Loucy (cell line): ENCODE results near the gene KCNJ1.

Experiments
- H2AFZ ChIP-seq: fragments of 200-600 bp; sonication (generic); 2 replicates; pipeline ENCODE4 v1.6.0; 2016; ENCODE audit warnings: antibody characterized with exemption, mild to moderate bottlenecking, low read length, moderate library complexity
- H3F3A ChIP-seq: fragments of 200-600 bp; 2 replicates; pipeline ENCODE4 v1.6.0; 2016; ENCODE audit warnings: antibody characterized with exemption, low read depth, mild to moderate bottlenecking
- H3K27me3 ChIP-seq: fragments of 200-600 bp; sonication (generic); 2 replicates; pipeline ENCODE4 v1.6.1; 2014; ENCODE audit warnings: low read length, mild to moderate bottlenecking; ENCODE audit not compliant: insufficient read depth, poor library complexity, severe bottlenecking
- H3K36me3 ChIP-seq: fragments of 200-600 bp; sonication (generic); 2 replicates; pipeline ENCODE4 v1.6.1; 2016; ENCODE audit warnings: low read length; ENCODE audit not compliant: insufficient read depth
- H3K4me1 ChIP-seq: fragments of 200-600 bp; sonication (generic); 2 replicates; pipeline ENCODE4 v1.5.1; 2014; ENCODE audit warnings: low read length, mild to moderate bottlenecking; ENCODE audit not compliant: insufficient read depth, poor library complexity, severe bottlenecking
- H3K4me2 ChIP-seq: fragments of 200-600 bp; sonication (generic); 2 replicates; pipeline ENCODE4 v1.6.0; 2014; ENCODE audit warnings: antibody characterized with exemption, low read length, low read depth, mild to moderate bottlenecking; ENCODE audit not compliant: poor library complexity, severe bottlenecking
- H3K4me3 ChIP-seq: fragments of 200-600 bp; sonication (generic); 2 replicates; pipeline ENCODE4 v1.5.1; 2014; ENCODE audit warnings: low read length, mild to moderate bottlenecking, mixed read lengths; ENCODE audit not compliant: poor library complexity, severe bottlenecking
- H3K79me2 ChIP-seq: fragments of 200-600 bp; sonication (generic); 2 replicates; pipeline ENCODE4 v1.6.1; 2014; ENCODE audit warnings: low read length; ENCODE audit not compliant: insufficient read depth
- H3K9ac ChIP-seq: fragments of 200-600 bp; sonication (generic); 2 replicates; pipeline ENCODE4 v1.6.0; 2014; ENCODE audit warnings: mild to moderate bottlenecking, low read depth, low read length, moderate library complexity; ENCODE audit not compliant: poor library complexity, severe bottlenecking
- H3K9me2 ChIP-seq: fragments of 200-600 bp; sonication (generic); replicated peaks from 2 replicates; pipeline ENCODE4 v1.6.1; 2016; ENCODE audit warnings: low read depth, low read length, mixed read lengths
- H3K9me3 ChIP-seq: fragments of 200-600 bp; sonication (generic); 2 replicates; pipeline ENCODE4 v1.6.1; 2014; ENCODE audit warnings: mild to moderate bottlenecking, antibody characterized with exemption, low read length, low read depth; ENCODE audit not compliant: insufficient read depth
- H4K20me1 ChIP-seq: fragments of 200-600 bp; sonication (generic); 2 replicates; pipeline ENCODE4 v1.6.0; 2014; ENCODE audit warnings: antibody characterized with exemption, low read length, mild to moderate bottlenecking; ENCODE audit not compliant: insufficient read depth, poor library complexity, severe bottlenecking
- CTCF ChIP-seq: fragments of 200-600 bp; sonication (generic); conservative IDR thresholded peaks from 2 replicates; pipeline ENCODE4 v1.5.1; 2014; ENCODE audit warnings: mild to moderate bottlenecking, antibody characterized with exemption, low read length
- EZH2phosphoT487 ChIP-seq: fragments of 200-600 bp; IDR thresholded peaks from 2 replicates; pipeline ENCODE4 v1.6.1; 2018; ENCODE audit warnings: antibody characterized with exemption, mild to moderate bottlenecking, moderate library complexity, borderline replicate concordance

The KCNJ1 gene

GRCh38 chr11:128874427-128874826 is 7.3 kb upstream of the KCNJ1 start:
- TF ChIP-seq CTCF (no peak), EZH2phosphoT487 (no peak)
- Histone ChIP-seq H3K79me2 (no peaks in the 10 kb centered on the region), H4K20me1 (no peaks in the 10 kb centered on the region), H3K4me3 (no peak overlapping the region), H3K9me3 (no peaks in the 10 kb centered on the region), H3K27me3 (no peaks in the 10 kb centered on the region), H3K4me2 (no peak overlapping the region), H3K36me3 (no peaks in the 10 kb centered on the region), H3K4me1 (no peaks in the 10 kb centered on the region), H3K9me2 (no peaks in the 10 kb centered on the region), H3K9ac (no peak overlapping the region), H2AFZ (no peak overlapping the region), H3F3A (no peaks in the 10 kb centered on the region)

- no peak overlapping the region for H2AFZ ChIP-seq
- TF ChIP-seq EZH2phosphoT487 (no peak), CTCF (no peak)
Measured at GRCh38 chr11:128872594-128872993, 5.5 kb upstream of the KCNJ1 start.

GRCh38 chr11:128872094-128872493 is 5.0 kb upstream of the KCNJ1 start:
- Histone ChIP-seq H3K27me3 (no peaks in the 10 kb centered on the region), H3K9ac (no peak overlapping the region), H3K36me3 (no peaks in the 10 kb centered on the region), H3K9me3 (no peaks in the 10 kb centered on the region), H3K79me2 (no peaks in the 10 kb centered on the region), H4K20me1 (no peaks in the 10 kb centered on the region), H3F3A (no peaks in the 10 kb centered on the region; the same call in 1 of the 2 replicates), H3K9me2 (no peaks in the 10 kb centered on the region), H2AFZ (no peak overlapping the region), H3K4me2 (no peak overlapping the region), H3K4me1 (no peaks in the 10 kb centered on the region), H3K4me3 (no peak overlapping the region)
- TF ChIP-seq CTCF = no peak
- TF ChIP-seq EZH2phosphoT487 = no peak

More at GRCh38 chr11:128872594-128872993, 5.5 kb upstream of the KCNJ1 start:
- Histone ChIP-seq H4K20me1 (no peaks in the 10 kb centered on the region), H3K4me3 (no peak overlapping the region), H3K79me2 (no peaks in the 10 kb centered on the region), H3K27me3 (no peaks in the 10 kb centered on the region), H3K9me3 (no peaks in the 10 kb centered on the region), H3K4me1 (no peaks in the 10 kb centered on the region), H3K36me3 (no peaks in the 10 kb centered on the region), H3K9me2 (no peaks in the 10 kb centered on the region), H3F3A (no peaks in the 10 kb centered on the region; the same call in 1 of the 2 replicates), H3K9ac (no peak overlapping the region), H3K4me2 (no peak overlapping the region)
